Measurements from ENCODE around the gene ABCG4.

GRCh38 chr11:119108857-119109221, 40.0 kb upstream of the ABCG4 start:
- TF ChIP-seq, protein P1, sequence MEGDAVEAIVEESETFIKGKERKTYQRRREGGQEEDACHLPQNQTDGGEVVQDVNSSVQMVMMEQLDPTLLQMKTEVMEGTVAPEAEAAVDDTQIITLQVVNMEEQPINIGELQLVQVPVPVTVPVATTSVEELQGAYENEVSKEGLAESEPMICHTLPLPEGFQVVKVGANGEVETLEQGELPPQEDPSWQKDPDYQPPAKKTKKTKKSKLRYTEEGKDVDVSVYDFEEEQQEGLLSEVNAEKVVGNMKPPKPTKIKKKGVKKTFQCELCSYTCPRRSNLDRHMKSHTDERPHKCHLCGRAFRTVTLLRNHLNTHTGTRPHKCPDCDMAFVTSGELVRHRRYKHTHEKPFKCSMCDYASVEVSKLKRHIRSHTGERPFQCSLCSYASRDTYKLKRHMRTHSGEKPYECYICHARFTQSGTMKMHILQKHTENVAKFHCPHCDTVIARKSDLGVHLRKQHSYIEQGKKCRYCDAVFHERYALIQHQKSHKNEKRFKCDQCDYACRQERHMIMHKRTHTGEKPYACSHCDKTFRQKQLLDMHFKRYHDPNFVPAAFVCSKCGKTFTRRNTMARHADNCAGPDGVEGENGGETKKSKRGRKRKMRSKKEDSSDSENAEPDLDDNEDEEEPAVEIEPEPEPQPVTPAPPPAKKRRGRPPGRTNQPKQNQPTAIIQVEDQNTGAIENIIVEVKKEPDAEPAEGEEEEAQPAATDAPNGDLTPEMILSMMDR (IDR thresholded peaks at IDR 0.05; ENCODE audit: low read length): no peak
- TF ChIP-seq EZH2 (IDR thresholded peaks at IDR 0.05; ENCODE audit: borderline replicate concordance, low read length): no peak
